HUES64 (cell line): ENCODE results near the gene FAM120B.
A peak's percentile ranks its signal among the peaks of the same experiment; 100 is the strongest.
"Not testable (repeated sequence)": the region's sequence is repeated elsewhere in the genome, so short reads cannot be mapped to it uniquely, and the experiment has no call there.

ENCODE experiments used
- H3K27ac ChIP-seq: 2 replicates; pipeline ENCODE4 v1.7.0; 2013; ENCODE audit warnings: low read depth, low read length, inconsistent platforms
- H3K27me3 ChIP-seq: 2 replicates; pipeline ENCODE4 v1.6.1; 2013; ENCODE audit warnings: mild to moderate bottlenecking, low read length; ENCODE audit not compliant: insufficient read depth
- H3K36me3 ChIP-seq: 2 replicates; pipeline ENCODE4 v1.6.1; 2013; ENCODE audit warnings: mild to moderate bottlenecking, low read length; ENCODE audit not compliant: insufficient read depth
- H3K4me1 ChIP-seq: 2 replicates; pipeline ENCODE4 v1.6.1; 2013; ENCODE audit warnings: mild to moderate bottlenecking, low read length, moderate library complexity; ENCODE audit not compliant: insufficient read depth
- H3K4me3 ChIP-seq: 2 replicates; pipeline ENCODE4 v1.5.1; 2013; ENCODE audit warnings: mild to moderate bottlenecking, low read length, moderate library complexity
- H3K9ac ChIP-seq: 2 replicates; pipeline ENCODE4 v1.6.1; 2013; ENCODE audit warnings: mild to moderate bottlenecking, low read depth, low read length
- H3K9me3 ChIP-seq: 2 replicates; pipeline ENCODE4 v1.6.1; 2013; ENCODE audit warnings: low read depth, low read length; ENCODE audit not compliant: insufficient read depth
- WGBS: fragments of 150-250, 120-280 bp; methylation state at CpG from one replicate; pipeline ENCODE4 v1.1.7; 2013; ENCODE audit warnings: missing lambda C conversion rate; 5-methylcytosine and 5-hydroxymethylcytosine counted together

Gene FAM120B

DNA sequence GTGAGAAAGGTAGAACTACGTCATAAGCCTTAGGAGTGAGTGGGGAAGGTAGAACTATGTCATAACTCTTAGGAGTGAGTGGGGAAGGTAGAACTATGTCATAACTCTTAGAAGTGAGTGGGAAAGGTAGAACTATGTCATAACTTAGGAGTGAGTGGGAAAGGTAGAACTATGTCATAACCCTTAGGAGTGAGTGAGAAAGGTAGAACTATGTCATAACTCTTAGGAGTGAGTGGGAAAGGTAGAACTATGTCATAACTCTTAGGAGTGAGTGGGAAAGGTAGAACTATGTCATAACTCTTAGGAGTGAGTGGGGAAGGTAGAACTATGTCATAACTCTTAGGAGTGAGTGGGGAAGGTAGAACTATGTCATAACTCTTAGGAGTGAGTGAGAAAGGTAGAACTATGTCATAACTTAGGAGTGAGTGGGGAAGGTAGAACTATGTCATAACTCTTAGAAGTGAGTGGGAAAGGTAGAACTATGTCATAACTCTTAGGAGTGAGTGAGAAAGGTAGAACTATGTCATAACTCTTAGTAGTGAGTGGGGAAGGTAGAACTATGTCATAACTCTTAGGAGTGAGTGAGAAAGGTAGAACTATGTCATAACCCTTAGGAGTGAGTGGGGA, 92.3 kb downstream of the FAM120B start:
- not testable (repeated sequence) for H3K4me3 ChIP-seq, H3K27me3 ChIP-seq, H3K27ac ChIP-seq, H3K9me3 ChIP-seq, H3K9ac ChIP-seq
- Histone ChIP-seq H3K36me3 (peaks cover 13% of the 10 kb centered on the region), H3K4me1 (peaks cover 18% of the 10 kb centered on the region)
- 11% methylated on average over 1 of the region's 1 CpG for WGBS

- Histone ChIP-seq H3K36me3 (peaks cover 11% of the 10 kb centered on the region), H3K4me1 (peaks cover 26% of the 10 kb centered on the region)
- not testable (repeated sequence) for H3K9me3 ChIP-seq, H3K4me3 ChIP-seq, H3K9ac ChIP-seq, H3K27ac ChIP-seq, H3K27me3 ChIP-seq
- 63% methylated on average over 2 of the region's 2 CpGs for WGBS
Measured at GRCh38 chr6:170399955-170400558, 93.5 kb downstream of the FAM120B start.

- H3K27me3 ChIP-seq: no peaks in the 10 kb centered on the region
- H3K27ac ChIP-seq: 0 out of 2 replicates have a peak overlapping the region, but pooled peaks have one; percentile 36
- no peaks in the 10 kb centered on the region for H3K9me3 ChIP-seq
- WGBS: 89% methylated on average over 13 of the region's 13 CpGs
- peaks cover 26% of the 10 kb centered on the region for H3K4me1 ChIP-seq
- peaks cover 18% of the 10 kb centered on the region for H3K36me3 ChIP-seq
- 0 out of 2 replicates have a peak overlapping the region, but pooled peaks have one; percentile 0 for H3K9ac ChIP-seq
- no peak overlapping the region for H3K4me3 ChIP-seq
Measured at GRCh38 chr6:170402318-170403040, 95.9 kb downstream of the FAM120B start.

GRCh38 chr6:170403451-170403850, 96.9 kb downstream of the FAM120B start:
- no peaks in the 10 kb centered on the region for H3K27me3 ChIP-seq
- peaks cover 18% of the 10 kb centered on the region for H3K36me3 ChIP-seq
- H3K4me1 ChIP-seq: peaks cover 26% of the 10 kb centered on the region
- WGBS: 5% methylated on average over 3 of the region's 3 CpGs
- peak overlapping the region; percentile 2; the same call in 1 of the 2 replicates for H3K9ac ChIP-seq
- no peaks in the 10 kb centered on the region for H3K9me3 ChIP-seq
- no peak overlapping the region for H3K4me3 ChIP-seq
- H3K27ac ChIP-seq: peak overlapping the region; percentile 36

DNA sequence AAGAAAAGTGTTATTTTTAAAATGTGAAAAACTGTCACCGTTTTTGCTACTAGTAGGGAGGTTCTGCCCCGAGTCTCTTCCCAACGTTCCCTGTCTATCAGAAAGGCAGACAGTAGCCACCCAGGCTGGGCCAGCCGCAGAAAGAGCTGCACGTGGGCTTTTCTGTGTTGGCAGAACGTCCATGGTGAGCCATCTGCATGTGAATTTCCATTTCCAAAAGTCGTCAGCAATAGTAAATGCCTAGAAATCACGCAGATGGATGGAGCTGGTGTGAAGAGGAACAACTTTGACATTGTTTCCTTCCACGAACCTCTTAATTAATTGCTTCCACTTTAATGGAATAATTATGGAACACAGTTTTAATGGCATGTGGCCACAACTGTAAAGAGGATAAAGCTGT, 97.5 kb downstream of the FAM120B start:
- Histone ChIP-seq H3K9me3 (no peaks in the 10 kb centered on the region), H3K27me3 (no peaks in the 10 kb centered on the region), H3K36me3 (peaks cover 18% of the 10 kb centered on the region), H3K27ac (no peak overlapping the region), H3K4me1 (peaks cover 26% of the 10 kb centered on the region), H3K9ac (peak overlapping the region; percentile 2; the same call in 1 of the 2 replicates), H3K4me3 (no peak overlapping the region)
- 59% methylated on average over 9 of the region's 9 CpGs for WGBS

DNA sequence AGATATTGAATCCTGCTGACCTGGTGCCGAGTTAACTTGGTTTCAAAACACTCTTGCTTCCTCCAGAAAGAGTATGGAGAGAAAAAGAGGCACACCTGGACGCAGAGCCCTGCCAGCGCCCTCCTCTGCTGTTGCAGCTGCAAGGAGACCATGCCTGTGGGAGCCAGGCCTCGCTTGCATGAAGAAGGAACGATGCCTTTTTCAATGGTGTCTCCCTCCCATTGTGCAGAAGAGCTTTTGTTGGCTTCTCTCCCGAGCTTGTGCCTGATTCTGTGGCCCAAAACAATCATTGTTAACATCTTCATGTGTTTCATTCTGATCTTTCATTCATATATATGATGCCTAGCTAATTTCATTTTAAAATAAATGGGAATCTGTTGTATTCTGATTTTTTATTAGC, 98.1 kb downstream of the FAM120B start:
- Histone ChIP-seq H3K4me3 (no peak overlapping the region), H3K9ac (no peak overlapping the region), H3K9me3 (no peaks in the 10 kb centered on the region), H3K4me1 (peaks cover 26% of the 10 kb centered on the region), H3K36me3 (peaks cover 18% of the 10 kb centered on the region), H3K27ac (no peak overlapping the region), H3K27me3 (no peaks in the 10 kb centered on the region)
- 84% methylated on average over 6 of the region's 6 CpGs for WGBS

DNA sequence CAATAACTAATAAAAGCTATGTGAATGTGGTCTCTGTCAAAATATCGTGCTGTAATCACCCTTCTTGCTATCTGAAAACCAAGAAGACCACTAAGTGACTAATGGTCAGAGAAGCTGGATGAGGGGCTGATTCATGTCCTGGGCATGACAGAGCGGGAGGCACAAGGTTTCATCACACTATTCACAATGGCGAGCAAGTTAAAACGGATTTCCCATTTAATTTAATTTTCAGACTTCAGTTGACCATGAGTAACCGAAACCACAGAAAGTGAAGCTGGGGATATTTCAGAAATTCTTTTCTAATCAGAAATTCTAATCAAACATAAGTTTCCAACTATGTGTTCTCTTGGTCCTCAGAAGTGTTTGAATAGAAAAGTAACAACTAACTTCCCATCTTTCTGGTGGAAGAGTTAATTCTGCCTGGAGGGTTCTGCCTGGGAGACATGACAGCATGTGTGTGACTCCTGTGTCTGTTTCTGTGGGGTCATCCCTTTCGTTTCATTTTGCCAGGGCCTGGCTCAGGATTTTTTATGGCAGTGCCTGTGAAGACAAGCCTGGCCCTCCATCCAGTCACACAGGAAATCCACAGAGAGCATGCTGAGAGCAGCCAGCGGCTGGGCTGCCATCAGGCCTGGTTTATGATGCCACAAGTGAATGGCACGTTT, 98.9 kb downstream of the FAM120B start:
- 86% methylated on average over 8 of the region's 8 CpGs for WGBS
- Histone ChIP-seq H3K27ac (no peak overlapping the region), H3K4me1 (peaks cover 26% of the 10 kb centered on the region), H3K9ac (no peak overlapping the region), H3K36me3 (peaks cover 18% of the 10 kb centered on the region), H3K4me3 (no peak overlapping the region), H3K9me3 (no peaks in the 10 kb centered on the region), H3K27me3 (no peaks in the 10 kb centered on the region)

GRCh38 chr6:170407200-170407599, 100.6 kb downstream of the FAM120B start:
- no peak overlapping the region for H3K27ac ChIP-seq
- H3K4me1 ChIP-seq: peaks cover 24% of the 10 kb centered on the region
- no peaks in the 10 kb centered on the region for H3K27me3 ChIP-seq
- no peak overlapping the region for H3K9ac ChIP-seq
- WGBS: 88% methylated on average over 13 of the region's 13 CpGs
- peaks cover 18% of the 10 kb centered on the region for H3K36me3 ChIP-seq
- no peaks in the 10 kb centered on the region for H3K9me3 ChIP-seq
- H3K4me3 ChIP-seq: no peak overlapping the region

GRCh38 chr6:170407932-170408331, 101.4 kb downstream of the FAM120B start:
- no peak overlapping the region for H3K27ac ChIP-seq
- peaks cover 16% of the 10 kb centered on the region for H3K4me1 ChIP-seq
- peaks cover 18% of the 10 kb centered on the region for H3K36me3 ChIP-seq
- H3K4me3 ChIP-seq: no peak overlapping the region
- 78% methylated on average over 4 of the region's 4 CpGs for WGBS
- no peak overlapping the region for H3K9ac ChIP-seq
- H3K9me3 ChIP-seq: no peaks in the 10 kb centered on the region
- H3K27me3 ChIP-seq: no peaks in the 10 kb centered on the region

GRCh38 chr6:170409746-170410145, 103.2 kb downstream of the FAM120B start:
- H3K27me3 ChIP-seq, H3K27ac ChIP-seq, H3K9ac ChIP-seq, H3K4me3 ChIP-seq, H3K4me1 ChIP-seq, H3K9me3 ChIP-seq: not testable (repeated sequence)
- WGBS: 94% methylated on average over 8 of the region's 8 CpGs
- peaks cover 14% of the 10 kb centered on the region for H3K36me3 ChIP-seq

- Histone ChIP-seq H3K27ac (no peak overlapping the region), H3K4me1 (no peaks in the 10 kb centered on the region), H3K9ac (no peak overlapping the region), H3K4me3 (no peak overlapping the region), H3K9me3 (no peaks in the 10 kb centered on the region), H3K27me3 (no peaks in the 10 kb centered on the region), H3K36me3 (peaks cover 9% of the 10 kb centered on the region)
- WGBS: 88% methylated on average over 5 of the region's 5 CpGs
Measured at GRCh38 chr6:170410241-170410640, 103.7 kb downstream of the FAM120B start.
